Pons (tissue), 1 donor: ENCODE data around the gene EEF1AKMT1.
A peak's percentile ranks its signal among the peaks of the same experiment; 100 is the strongest.
"Not testable (repeated sequence)": the region's sequence is repeated elsewhere in the genome, so short reads cannot be mapped to it uniquely, and the experiment has no call there.

Source experiments
- DNase-seq: peaks from one replicate; pipeline ENCODE4 v3.0.0-alpha.2; 2016; ENCODE audit warnings: low spot score

Gene EEF1AKMT1

GRCh38 chr13:20778311-20778710 is 4.5 kb upstream of the EEF1AKMT1 start:
- DNase-seq = no peak

DNA sequence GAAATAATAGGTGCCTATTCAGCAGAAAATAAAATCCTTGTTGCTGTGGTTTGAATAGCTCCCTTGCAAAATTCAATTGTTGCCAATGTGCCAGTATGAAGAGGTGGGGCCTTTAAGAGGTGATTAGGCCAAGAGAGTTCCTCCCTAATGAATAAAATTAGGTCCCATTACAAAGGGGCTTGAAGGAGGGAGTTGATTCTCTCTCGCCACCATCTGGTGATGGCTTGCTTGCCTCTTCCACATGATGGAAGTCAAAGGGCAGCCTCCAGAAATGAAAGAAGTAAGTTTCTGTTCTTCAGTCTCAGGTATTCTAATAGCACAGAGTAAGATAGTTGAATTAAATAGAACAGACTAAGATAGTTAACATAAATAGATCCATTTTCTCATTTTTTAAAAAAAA is 3.0 kb upstream of the EEF1AKMT1 start:
- no peak for DNase-seq

DNA sequence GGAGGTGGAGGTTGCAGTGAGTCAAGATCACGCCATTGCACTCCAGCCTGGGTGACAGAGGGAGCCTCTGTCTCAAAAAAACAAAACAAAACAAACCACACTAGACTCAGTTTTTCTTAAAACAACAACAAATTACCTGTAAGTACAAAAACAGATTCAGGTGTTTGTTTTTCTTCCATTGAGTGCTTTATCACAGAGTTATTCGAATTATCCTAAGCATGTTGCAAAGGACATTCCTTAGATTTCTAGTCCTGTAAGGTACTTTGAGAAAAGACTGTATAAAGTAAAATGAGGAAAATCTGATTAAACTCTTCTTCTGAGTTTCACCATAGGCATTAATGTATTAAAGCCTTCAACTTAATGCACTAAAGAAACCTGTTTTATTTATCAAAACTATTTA is 2.2 kb upstream of the EEF1AKMT1 start:
- DNase-seq = no peak

GRCh38 chr13:20774746-20775145 is 985 bp upstream of the EEF1AKMT1 start:
- no peak for DNase-seq

DNA sequence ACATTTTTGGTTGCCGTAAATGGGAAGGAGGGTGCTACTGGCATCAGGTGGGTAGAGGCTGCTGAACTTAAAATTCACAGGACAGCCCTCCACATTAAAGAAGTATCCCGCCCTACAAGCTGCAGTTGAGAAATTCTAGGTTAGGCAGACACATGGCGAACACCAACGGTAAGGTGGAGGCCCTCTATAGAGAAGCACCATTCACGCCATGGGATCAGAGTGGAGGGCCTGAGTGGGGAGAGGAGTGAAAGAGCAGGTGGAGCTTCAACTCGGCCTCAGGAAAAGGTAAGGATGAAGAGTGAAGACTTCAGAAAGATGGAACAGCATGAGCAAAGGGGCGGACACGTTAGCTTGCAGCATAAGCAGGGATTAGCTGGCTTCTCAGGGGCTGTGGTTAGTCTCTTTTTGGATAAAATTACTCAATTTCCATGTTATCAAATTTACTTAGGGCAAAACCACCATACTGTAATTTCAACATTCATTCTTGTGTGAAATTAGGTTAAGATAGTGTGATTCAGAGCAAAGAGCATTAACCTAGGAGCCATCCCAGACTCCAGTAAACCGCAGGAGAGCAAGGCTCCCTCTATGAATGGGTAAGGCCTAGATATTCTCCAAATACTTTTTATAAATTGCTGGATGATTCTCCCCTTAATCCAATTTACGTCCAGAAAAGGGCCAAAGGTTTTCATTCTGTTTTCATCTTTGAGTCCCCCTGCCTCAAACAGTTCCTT is 1.2 kb downstream of the EEF1AKMT1 start:
- peak; percentile 11 for DNase-seq

GRCh38 chr13:20769834-20770233 is 3.9 kb downstream of the EEF1AKMT1 start:
- no peak for DNase-seq

DNA sequence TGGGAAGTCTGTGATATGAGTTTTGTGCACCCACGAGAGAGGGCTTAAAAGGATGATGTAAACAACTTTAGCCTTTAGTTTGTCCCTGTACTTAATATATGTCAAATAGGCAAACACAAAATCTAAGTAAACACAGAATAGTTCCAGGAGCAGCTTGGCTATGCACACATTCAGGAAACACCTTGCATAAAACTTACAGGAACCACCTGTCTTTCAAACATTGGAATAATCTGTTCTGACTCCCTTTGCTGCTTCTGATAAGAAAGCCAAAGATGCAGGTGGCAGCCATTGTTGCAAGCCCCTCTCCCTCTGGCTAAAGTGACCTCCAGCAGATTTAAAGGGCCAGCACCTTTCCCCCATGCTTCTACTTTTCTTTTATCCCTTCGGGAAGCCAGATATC is 4.7 kb downstream of the EEF1AKMT1 start:
- DNase-seq = no peak

DNA sequence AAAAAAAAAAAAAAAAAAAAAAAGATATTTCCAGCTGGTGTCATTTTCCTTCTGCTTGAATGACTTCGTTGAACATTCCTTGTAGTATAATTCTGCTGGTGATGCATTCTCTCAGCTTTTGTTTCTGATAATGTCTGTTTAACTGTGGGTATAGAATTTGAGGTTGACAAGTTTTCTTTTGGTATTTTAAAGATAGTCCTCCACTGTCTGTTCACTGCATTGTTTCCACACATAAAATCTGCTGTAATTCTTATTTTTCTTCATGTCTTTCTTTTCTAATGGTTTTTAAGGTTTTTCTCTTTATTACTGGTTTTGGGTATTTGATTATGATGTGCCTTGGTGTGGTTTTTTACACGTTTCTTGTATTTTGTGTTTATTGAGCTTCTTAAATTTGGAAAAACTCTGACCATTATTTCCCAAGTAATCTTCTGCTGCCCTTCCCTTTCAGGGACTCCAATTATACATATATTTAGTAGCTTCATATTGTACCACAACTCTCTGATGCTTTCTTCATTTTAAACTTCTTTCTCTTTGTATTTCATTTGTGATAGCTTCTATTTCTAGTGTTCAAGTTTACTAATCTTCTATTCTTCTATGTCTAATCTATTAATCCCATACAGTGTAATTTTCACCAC is 6.3 kb downstream of the EEF1AKMT1 start:
- DNase-seq = no peak

- DNase-seq = no peak
Measured at GRCh38 chr13:20760872-20761271, 12.9 kb downstream of the EEF1AKMT1 start.

GRCh38 chr13:20754009-20754408 is 19.8 kb downstream of the EEF1AKMT1 start:
- DNase-seq = no peak

DNA sequence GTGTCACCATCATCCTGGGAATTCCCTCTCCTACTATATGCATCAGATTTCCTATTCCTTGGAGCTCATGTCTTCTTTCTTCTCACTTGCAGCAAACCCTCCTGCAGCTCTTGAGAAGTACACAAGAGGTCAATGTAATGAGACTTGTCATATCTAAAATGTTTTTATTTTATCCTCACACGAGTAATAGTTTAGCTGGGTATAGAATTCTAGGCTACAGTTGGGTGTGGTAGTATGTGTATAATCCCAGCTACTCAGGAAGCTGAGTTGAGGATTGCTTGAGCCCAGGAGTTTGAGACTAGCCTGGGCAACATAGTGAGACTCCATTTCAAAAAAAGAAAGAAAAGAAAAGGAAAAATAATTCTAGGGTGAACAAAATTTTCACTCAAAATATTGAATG is 24.4 kb downstream of the EEF1AKMT1 start:
- DNase-seq = no peak

DNA sequence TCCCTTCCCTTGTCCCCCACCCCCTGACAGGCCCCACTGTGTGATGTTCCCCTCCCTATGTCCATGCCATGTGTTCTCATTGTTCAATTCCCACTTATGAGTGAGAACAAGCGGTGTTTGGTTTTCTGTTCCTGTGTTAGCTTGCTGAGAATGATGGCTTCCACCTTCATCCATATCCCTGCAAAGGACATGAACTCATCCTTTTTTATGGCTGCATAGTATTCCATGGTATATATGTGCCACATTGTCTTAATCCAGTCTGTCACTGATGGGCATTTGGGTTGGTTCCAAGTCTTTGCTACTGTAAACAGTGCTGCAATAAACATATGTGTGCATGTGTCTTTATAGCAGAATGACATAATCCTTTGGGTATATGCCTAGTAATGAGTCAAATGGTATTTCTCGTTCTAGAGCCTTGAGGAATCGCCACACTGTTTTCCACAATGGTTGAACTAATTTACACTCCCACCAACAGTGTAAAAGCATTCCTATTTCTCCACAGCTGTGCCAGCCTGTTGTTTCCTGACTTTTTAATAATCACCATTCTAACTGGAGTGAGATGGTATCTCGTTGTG is 29.8 kb downstream of the EEF1AKMT1 start:
- not testable (repeated sequence) for DNase-seq

DNA sequence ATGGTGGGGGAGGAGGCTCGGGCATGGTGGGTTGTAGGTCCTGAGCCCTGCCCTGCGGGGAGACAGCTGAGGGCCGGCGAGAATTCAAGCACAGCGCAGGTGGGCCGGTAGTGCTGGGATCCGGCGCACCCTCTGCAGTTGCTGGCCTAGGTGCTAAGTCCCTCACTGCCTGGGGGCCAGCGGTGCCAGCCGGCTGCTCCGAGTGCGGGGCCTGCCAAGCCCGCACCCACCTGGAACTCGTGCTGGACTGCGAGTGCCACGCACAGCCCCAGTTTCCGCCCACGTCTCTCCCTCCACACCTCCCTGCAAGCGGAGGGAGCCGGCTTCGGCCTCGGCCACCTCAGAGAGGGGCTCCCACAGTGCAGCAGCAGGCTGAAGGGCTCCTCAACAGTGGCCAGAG is 33.7 kb downstream of the EEF1AKMT1 start:
- DNase-seq = no peak

DNA sequence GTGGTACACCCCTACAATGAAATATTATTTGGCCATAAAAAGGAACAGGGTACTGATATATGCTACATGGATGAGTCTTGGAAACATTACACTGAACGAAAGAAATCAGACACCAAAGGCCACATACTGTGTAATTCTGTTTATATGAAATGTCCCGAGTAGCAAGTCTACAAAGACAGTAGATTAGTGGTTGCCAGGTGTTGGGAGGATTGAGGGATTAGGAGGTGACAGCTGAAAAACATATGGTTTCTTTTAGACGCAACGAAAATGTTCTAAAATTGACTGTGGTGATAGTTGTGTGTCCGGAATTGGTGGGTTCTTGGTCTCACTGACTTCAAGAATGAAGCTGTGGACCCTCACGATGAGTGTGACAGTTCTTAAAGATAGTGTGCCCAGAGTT is 35.1 kb downstream of the EEF1AKMT1 start:
- DNase-seq = no peak

DNA sequence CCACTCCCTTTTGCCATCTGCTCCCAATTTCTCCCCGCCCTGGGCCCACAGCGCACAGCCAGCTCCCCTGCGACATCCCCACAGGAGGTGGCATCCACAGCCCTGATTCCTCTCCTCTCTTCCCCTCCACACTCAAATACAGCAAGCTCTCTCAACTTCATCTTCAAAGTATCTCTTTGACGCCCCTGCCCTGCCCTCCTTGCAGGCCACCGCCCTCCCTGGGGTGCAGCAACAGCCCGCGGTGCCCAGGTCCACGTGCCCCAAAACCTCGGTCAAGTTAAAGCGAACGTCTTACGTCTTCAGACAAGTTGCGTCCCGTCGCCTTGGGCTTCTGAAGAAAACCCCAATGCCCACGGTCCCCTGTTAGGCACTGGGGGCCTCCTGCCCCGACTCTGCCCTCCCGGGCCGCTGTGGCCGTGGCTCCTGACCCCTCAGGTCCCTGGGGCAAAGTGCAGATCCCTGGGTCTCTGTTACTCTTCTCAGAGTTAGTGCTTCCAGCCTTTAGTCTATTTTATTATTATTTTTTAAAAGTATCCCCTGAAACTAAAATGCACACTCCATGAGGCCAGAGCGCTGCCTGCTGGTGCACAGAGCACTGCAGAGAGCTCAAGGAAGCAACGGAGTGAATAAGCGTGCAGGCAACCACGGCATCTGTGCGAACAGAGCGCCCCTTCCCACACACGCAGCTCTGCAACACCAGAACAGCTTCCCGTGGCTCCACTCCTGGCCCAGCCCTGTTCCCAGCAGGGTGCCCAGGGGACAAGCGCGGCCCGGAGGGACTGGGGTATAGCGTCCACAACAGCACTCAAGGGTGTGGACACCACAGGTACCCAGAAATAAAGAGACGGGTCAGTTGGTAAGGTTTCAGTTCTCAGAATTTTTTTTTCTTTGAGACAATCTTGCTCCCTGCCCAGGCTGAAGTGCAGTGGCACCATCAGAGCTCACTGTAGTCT is 43.9 kb downstream of the EEF1AKMT1 start:
- DNase-seq = no peak

DNA sequence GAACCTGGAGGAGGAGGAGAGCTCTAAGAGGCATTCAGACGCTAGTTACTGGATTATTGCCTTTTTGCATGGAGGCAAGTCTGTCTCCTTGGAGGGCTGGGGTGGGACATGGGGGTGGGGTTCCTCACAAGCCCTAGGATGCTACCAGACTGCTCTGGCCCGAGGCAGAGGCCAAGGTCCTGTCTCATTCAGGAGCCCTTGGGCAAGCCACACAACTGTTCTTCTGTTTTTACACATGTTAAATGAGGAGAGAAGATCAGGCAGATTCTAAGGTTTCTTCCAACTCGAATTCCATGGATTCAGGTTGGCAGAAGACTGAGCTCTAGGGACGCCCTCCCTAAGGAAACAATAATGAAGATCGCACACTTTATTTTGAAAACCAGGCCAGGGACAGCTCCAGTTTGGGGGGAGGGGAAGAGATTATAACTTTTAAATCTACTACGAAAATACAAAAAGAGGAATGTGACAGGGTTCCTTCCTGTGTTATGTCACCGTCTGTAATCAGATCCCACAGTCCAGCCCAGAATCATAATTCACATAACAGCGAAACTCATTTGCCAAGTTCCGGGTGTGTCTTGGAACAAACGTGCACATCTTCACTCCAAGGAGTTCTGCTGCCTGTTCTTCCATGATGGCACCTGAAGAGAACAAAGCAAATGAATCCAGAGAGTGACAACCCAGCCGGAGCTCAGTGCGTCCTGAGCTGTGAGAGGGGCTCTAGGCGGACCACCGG is 45.0 kb downstream of the EEF1AKMT1 start:
- no peak for DNase-seq

DNA sequence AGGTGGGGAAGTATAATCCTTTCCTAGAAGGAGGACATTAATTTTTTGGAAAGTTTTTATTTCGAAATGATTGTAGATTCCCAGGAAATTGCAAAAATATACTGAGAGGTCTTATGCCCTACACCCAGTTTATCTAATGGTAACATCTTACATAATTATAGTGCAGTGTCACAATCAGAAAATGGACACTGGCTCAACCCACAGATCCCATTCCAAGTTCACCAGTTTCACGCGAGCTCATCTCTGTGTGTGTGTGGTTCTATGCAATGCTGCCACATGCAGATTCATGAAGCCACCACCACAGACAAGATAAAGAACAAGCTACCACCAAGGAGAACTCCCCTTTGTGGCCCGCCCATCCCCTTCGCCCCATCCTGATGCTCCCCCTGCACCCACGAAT is 45.9 kb downstream of the EEF1AKMT1 start:
- DNase-seq = no peak

- no peak for DNase-seq
Measured at GRCh38 chr13:20721454-20722357, 52.1 kb downstream of the EEF1AKMT1 start.

DNA sequence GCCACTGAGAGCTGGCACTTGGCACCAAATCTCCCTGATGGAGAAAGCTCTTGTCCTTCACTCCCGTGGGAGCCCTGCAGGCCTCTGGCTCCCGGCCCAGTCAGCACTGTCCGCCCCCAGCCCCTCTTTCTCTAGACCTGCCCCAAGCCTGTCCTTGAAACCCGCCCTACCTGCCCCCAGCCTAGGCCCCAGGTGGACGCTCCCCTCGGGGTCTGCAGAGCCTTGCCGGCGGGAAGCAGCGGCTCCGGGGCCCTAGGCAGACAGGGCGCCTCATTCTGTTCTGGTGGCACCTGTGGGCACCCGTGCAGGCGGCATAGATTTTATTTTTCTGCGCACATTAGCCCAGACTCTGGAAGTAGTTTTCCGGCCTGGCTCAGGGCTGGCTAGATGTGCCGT is 52.7 kb downstream of the EEF1AKMT1 start:
- no peak for DNase-seq

DNA sequence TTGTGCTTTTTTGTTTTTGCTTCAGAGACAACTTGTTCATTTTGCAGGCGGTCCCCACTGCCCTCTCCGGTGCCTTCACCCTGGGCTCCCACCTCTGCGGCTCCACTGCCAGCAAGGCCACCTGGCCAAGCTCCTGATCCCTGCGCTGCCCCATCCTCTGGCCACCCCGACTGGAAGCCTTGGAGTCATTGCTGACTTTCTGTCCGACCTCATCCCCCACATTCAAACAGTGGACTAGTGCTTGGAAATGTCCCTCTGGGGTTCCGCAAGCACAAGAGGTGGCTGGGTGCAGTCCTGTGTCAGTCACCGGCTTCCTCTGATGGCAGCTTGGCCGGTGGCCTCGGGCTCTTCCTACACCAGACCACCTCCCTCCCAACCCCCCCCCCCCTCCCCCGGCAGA is 53.3 kb downstream of the EEF1AKMT1 start:
- DNase-seq = no peak

GRCh38 chr13:20719783-20720182 is 54.0 kb downstream of the EEF1AKMT1 start:
- DNase-seq = no peak
